HG03565 (cell line): ENCODE results near the gene ITGA3.

ENCODE experiments used
- ATAC-seq: cut with Tn5 transposase; IDR thresholded peaks from one replicate; pipeline ENCODE4 v1.9.1; 2021; ENCODE audit warnings: mild to moderate bottlenecking, moderate library complexity; ENCODE audit not compliant: unreplicated experiment

Gene ITGA3

DNA sequence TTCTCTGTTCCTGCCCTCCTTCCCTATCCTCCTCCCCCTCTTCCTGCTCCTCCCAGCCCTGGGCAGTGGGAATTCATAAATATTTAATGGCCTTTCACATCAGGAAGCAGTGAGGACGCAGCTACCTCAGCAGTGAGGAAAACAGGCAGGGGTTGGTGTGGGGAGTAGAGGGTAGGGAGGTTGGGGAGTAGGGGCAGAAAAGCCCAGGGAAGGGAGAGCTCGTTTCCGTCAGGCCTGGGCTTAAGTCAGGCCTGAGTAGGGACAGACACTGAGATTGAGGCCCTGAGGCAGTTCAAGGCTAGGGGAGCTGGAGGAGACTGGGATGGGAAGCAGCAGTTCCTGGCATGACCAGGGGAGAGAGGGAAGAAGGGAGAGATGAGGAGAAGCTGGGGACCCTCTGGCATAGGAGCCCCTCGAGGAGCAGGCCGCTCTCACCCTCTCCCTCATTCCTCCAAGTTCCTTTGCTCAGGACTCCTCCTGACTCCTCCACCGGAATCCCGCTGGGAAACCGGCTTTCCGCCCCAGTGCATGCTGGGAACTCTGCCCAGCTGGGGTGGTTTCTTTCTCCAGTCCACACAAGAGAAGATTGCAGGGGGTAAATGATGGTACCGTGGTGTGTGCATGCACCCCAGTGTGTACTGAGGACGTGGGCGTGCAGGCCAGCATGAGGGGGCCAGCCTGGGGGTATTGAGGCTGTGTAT lies 67.9 kb downstream of the ITGA3 start:
- ATAC-seq: no peak

DNA sequence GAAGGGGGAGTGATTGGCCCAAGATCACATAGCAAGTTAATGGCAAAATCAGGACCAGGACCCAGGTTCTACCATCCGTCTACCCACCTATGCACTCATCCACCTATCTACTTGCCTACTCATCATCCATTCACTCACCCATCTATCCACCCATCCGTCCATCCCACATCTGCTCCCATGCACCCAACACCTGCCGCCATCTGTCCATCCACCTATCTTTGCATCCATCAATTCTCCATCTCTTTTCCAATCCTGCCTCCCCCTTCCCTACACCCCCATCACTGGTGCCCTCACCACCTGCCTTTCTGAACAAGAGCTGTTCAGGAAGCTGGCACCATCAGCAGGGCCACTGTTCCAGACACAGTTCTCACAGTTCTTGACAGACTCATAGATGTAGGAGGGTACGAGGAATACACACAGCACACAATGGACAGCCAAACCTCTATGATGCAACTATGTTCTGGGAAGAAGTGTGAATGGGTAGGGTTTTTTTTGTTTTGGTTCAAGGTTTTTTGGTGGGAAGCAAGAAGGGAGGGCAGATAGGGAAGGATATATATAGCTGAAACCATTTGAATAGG lies 69.6 kb downstream of the ITGA3 start:
- no peak for ATAC-seq

DNA sequence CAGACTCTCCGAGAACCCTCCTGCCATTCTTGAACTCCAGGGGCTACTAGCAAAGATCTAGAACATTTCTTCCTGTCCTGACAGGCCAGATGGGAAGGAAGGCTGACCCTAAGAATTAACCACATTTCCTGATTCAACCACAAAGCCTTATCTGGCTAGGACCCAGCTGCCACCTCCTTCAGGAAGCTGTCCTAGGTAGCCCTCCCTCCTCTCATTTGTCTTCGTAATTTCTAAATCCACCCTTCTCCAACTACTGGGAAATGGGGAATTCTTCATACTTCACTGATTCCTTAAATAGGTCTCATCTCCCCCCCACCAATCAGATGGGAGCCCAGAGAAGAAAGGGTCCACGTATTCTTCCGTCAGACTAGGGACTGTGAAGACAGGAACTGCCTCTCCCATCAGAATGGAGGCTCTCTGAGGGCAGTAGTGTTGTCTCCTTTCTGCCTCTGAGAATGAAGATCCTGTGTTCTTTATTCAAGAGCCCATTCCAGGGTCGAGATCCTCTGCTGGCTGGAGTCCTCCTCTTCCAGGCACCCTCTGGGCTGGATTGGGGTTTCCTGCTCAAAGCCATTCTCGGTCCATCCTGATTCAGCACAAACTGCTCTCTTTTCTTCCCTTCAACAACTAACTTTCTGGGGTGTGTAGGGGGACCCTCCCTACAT lies 71.9 kb downstream of the ITGA3 start:
- no peak for ATAC-seq

DNA sequence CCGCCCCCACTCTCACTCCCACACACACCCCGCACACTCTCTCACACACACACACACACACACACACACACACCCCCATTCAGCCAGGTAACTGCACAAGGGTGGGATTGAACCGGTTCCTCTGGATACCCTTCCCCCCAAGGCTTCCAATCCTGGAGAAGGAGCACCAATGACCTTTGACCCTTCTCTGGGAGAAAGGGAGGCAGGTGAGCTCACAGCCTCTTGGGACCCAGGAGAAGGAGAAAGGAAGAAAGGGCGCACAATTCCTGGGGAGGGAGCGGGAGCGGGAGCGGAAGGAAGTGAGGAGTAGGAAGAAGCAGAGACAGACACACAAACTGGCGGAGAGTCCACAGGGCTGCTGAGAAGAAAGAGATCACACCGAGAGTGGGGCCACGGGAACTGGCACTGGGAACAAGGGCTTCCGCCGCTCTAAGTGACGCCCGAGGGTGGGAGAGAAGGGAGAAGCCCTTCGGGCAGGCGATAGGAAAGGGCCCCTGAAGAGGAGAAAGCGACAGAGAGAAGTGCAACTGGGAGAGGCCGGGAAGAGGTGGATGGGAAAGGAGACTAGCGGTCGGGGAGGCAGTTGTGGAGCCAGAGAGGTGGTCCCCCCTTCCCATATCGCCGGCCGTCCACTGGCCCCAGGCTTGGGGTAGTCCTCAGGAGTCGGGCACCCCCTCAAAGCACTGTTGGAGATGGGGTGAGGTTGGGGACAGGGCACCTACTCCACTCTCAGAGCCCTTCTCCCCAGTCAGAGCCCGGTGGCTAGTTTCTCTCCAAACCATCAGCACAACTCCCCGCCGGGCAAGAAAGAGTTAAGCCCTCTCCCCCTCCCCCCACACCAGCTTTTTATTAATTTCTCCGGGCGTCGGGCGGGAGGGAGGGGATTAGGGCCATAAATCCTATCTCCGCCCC lies 72.8 kb downstream of the ITGA3 start:
- ATAC-seq: no peak

DNA sequence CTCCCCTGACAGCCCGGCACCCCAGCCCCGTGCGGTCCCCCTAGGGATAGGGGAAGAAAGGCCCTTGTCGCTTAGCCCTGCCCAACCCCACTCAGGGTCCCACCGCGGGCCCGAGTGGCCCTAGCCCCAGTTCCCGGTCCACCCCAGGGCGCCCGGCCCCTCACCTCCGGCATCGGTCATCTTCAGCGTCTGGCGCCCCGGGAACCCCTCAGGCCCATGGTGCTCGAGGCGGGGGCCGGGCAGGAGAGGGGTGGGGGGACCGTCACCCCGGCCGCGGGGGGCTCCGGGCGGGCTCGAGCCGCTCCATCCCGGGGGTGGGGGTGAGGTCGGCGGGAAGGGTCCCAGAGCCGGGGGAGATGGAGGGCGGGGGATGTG lies 73.4 kb downstream of the ITGA3 start:
- no peak for ATAC-seq

DNA sequence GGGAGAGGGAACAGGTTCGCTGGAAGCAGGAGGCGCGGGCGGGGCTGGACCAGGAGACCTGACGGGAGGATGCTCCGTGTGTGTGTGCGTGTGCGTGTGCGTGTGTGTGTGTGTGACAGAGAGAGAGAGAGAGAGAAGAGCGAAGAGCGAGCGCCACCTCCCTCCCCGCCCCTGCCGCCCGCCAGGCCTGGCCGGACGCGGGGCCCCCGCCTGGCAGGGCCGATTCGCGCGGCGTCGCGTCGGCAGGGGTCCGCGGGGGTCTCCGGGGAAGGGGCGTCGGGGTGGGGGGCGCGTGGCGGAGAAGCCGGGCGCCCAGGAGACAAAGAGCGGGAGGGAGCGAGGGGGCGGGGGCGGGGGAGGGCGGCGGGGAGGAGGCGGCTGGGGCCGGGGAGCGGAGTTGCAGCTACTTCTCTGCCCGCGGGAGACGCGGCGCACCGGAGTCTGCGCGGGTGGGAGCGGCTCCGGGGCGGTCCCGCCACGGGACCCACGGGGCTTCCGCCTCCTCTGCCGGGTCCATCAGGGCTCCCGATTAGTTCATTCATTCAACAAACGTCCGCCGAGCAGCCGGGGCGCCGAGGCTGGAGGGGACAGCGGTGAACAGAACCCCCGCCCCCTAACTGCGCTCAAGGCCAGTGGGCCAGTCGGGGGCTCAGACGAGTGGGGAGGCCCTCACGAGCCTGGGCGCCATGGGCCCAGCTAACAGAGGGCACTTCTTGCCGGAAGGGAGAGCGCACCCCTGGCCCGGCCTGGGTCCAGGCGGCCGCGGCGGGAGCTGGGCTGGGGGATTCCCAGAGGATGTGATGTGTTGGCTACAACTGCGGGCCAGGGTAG lies 74.0 kb downstream of the ITGA3 start, which contains the start of gene SAMD14:
Gene SAMD14, minus strand, starts transcription at position 433 of the 831 bp plus-strand sequence. CDS start 5,201 bp downstream, outside the sequence.
- ATAC-seq: no peak

DNA sequence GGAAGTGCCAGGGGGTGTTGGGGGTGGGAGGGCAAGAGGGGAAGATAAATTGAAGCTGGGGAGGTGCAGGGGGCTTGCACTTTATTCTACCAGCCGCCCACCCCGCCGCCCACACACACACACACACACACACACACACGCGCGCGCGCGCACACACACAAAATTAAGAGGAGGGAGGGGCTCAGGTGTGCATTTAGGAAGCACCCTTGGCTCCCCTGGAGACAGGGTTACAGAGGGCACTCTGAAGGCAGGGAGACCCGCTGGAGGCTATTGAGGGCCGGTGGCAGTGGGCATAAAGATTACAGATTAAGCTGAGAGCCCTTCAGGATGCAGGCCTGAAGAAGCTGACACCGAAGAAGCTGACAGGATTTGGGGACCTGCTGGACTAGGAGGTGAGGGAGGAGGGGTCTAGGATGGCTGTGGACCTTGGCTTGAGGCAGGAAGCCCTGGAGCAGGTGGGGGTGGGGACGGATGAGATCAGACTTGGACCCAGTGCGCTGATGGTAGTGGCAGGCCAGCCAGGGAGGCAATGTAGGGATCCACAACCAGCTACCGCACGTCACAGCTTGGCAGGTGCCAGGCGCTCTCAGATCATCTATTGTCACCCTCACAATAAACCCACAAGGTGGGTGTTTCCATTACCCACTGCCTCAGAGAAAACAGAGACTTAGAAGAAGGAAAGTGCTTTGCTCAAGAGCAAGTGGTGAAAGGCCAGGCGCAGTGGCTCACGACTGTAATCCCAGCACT lies 74.8 kb downstream of the ITGA3 start:
- ATAC-seq: no peak

DNA sequence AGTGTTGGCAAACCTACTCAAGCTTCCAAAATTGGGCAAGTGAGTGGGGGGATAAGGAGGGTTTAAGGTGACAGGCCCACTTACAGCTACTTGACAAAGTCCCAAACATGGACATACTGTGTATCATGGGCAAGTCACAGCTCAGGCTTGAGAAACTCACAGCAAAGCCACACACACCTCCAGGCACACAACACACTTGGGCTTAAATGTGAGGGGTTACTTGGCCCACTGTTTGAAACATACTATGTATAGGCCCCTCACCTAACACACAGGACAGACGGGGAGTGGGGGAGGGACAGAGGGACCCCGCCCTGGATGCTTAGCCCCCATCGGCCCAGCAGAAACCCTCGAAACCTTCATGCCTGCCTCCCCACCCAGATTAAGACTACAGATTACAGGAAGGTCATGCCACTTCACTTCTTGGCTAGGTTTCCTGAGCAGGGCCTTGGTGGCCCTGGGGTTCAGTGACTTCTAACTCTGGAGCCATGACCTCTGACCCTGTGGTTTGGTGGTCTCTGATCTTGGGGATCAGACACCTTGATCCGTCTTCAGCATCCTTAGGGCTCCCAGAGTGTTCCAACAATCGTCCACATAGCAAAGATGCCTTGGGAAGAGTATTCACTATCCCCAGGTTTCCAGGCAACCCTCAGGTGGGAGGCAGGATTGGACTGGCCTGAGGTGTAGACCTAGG lies 76.3 kb downstream of the ITGA3 start:
- no peak for ATAC-seq

DNA sequence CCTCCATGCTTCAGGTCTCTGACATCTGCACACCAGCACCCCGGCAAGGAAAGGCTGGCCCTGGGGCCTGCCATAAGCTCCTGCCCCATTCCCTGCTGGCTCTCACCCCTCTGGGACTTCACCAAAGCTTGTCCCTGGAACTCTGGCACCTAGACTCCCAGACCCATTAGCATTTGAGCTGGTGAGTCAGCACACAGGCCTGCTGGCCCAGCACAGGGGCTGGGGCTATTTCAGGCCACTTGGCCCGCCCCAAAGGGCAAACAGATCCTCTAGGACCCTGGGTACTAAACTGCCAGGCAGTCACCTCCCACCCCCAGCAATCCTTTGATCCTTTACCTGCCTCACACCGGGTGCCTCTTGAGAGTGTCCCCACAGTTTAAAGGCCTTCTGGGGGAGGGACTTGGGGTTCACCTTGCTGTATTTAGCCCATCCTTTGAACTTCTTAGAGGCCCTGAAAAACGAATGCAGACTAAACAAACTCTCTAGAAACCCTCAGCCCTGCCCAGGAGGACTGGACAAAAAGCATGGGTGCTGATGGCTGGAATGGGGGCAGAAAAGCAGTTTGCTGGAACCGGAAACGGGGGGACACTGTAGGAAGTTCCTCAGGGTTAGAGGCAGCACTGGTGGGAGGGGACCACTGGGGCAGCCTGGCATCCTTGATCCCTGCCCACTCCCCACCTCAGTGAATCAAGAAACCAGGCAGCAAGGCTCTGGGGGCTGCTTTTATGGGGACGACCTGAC lies 77.3 kb downstream of the ITGA3 start:
- ATAC-seq: no peak

DNA sequence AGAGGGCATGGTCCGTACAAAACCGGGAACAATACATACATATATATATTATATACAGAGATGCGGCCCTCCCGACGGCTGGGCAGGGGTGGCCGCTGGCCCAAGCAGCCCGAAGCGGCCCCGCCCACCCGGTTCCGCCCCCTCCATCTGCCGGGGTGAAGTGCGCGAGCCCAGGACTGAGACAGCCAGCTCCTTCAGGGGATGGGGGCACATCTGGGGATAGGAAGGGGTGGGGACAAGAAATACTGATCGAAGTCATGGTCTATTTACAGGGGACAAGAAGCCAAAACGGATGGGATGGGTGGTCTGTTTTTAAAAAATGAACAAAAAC lies 77.8 kb downstream of the ITGA3 start:
- no peak for ATAC-seq

DNA sequence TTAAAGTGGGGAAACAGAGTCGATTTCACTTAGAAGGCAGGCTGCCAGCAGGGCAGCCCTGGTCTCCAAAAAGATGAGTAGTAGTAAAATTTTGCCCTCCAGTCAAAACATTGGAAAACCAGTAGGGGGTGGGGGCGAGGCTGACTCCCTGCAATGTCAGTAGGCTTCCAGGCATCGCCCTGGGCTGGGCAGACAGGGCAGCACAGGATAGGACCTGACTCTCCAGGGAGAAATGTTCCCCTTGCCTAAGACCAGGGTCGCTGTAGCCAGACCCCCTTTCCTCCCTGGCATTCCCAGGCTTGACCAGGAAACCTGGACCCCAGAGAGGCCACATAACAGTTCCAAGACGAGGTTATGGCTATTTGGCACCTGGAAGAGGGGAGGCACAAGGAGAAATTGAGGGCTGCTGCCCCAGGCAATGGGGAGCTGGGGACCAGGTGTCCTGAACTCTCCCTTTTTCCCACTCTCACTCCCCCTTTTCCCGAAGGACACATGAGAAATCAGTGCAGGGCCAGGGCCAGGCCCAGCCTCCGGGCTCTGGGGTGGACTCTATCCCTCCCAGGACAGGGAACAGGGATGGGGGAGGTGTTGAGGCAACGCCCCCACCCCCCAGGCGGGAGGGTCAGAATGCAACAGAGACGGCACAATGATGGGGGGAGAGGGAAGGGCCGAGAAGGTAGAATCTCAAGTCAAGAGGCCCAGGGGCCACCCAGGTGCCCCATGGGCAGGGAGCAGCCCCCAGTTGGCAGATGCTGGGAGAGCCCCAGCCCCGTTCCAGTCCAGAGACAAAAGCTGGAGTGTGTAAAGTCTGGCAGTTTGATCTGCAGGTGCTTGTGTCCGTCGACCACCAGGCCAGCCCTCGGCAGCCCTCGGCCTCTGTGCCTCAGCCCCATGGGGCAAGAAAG lies 78.5 kb downstream of the ITGA3 start:
- no peak for ATAC-seq

DNA sequence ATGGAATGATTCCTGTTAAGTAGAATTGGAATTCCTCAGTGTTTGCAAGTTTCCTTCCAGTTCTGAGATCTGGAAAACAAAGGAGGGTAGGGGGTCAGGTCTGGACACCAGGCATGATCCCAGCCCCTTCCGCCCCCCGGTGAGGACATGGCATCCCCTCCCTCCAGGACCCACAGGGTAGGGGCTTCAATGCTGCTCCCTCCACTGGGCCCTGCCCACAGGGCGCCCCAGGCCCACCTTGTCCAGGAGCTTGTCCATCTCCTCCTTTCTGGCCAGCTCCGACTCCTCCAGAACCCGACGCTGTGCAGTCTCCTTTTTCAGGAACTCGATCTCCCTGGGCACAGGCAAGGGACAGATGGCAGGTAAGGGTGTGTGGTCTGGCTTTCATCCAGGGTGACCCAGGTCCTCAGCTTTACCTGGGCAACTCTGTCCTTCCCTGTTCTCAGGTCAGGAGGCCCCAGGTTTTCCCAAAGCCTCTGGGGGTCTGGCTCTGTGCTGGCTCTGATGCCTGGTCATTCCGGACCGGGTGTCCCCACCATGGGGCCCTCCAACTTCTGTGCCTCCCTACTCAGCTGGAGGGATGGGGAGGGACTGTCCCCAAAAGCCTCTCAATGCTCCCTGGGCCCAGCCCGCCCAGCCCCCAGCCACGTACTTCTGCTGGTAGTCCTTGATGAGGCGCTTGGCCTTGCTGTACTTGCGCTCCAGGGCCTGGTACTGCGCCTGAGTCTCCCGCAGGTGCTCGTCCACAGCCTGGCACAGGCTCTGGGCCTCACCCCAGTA lies 79.6 kb downstream of the ITGA3 start:
- ATAC-seq: no peak

DNA sequence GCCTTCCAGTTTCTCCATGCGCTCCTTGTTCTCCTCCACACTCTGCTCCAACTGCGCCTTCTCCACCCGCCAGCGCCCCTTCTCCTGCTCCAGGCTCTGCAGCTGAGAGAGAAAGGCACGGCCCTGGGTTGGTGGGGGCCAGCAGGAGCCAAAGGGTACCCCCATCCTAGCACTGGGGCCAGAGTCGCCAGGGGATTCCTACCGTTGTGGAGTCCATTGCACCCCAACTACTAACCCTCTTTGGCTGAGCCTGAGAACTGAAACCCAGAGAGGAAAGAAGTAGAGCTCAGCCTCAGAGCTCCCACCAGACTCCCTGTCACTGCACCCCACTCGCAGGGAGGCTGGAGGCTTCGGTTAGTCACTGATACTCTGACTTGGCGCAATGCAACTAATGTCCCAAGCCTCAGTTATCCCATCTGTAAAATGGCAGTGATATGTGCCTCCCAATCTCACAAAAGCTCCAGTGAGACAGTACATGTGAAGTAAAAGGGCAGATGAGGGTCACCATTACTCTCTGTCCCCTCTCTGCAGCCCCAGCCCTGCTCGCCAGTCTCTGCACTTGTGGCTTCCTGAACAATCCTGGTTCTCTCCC lies 80.3 kb downstream of the ITGA3 start:
- no peak for ATAC-seq

DNA sequence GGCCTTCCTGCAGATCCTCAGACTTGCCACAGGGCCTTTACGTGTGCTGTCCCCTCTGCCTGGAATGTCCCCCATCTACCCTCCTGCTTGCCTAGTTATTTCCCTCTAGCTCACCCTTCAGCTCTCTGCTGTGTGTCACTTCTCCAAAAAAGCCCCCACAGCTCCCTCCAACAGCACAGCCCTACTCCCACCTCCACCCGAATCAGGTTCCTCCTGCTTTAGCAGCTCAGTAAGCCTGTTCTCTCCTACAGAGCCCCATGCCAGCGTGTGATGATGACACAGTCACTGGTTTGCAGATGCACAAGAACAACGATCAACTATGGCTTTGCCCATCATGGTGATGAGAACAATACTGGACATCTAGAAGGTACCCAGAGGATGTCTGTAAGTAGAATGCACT lies 81.1 kb downstream of the ITGA3 start:
- ATAC-seq: no peak

DNA sequence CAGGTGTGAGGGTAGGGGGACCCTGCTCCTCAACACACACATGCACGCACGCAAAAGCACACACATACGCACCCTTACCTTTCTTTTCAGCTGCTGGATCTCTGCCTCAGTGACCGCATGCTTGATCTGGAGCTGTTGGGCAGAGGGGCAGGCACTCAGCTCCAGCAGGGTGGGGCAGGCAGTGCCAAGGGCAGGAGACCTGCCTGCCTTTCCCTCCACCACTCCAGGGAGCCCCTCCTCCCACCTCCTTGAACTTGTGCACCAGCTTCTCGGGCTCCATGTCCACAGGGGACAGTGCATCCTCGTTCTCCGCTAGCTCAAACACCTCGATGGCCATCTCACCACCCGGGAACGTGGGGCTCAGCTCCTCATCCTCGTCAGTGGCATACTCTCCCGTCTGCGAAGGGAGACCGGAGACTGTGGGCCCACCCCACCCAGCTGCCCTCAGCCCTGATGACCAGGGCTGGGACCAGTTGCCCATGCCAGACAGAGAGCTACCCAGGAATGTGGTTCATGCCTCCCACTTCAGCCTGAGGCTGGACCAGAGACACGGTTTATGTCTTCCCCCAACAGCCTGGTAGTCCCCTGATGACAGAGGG lies 83.4 kb downstream of the ITGA3 start:
- ATAC-seq: no peak
